SK-N-SH (cell line): ENCODE results near the gene CST9L. TPM values are rescaled to one million over a fixed set of nuclear protein-coding genes. Genes with fewer than 3 reads are reported as not detected.

Experiments used
- CTCF ChIA-PET: fragments of 300-600, 350-600 bp; formaldehyde crosslinking; extraction: SDS; loops from one replicate; lab custom pipeline; 2021; lab: Yijun Ruan, JAX
- POLR2A ChIA-PET: fragments of 350-600 bp; sonication (Branson Sonifier 250); formaldehyde crosslinking; extraction: SDS; loops from one replicate; lab custom pipeline; 2020; ENCODE audit warnings: antibody characterized with exemption, inconsistent platforms; lab: Yijun Ruan, JAX
- DNase-seq: peaks from one replicate; pipeline ENCODE4 v3.0.0; 2012
- H2AFZ ChIP-seq: fragments of 200-600 bp; sonication (generic); 2 replicates; pipeline ENCODE4 v1.8.1; 2016; ENCODE audit warnings: antibody characterized with exemption, mild to moderate bottlenecking, low read depth
- H3F3A ChIP-seq: fragments of 200-600 bp; sonication (generic); replicated peaks from 2 replicates; pipeline ENCODE3; 2016; ENCODE audit warnings: antibody characterized with exemption, mild to moderate bottlenecking; ENCODE audit not compliant: insufficient read depth
- H3K27ac ChIP-seq, 2 experiments: fragments of 200-500 bp in 1 of 2; fragments of 200-600 bp in 1 of 2; sonication (Bioruptor generic) in 1 of 2; sonication (generic), shearing (Covaris generic) in 1 of 2; 2 replicates each; pipeline versions ENCODE4 v1.5.1 to v1.6.1; 2014 to 2016; ENCODE audit warnings: low read depth in 2 of 2, inconsistent platforms in 1 of 2, low read length in 1 of 2, mild to moderate bottlenecking in 1 of 2, mixed read lengths in 1 of 2
- H3K27me3 ChIP-seq: fragments of 200-600 bp; sonication (generic), shearing (Covaris generic); 2 replicates; pipeline ENCODE4 v1.6.1; 2016; ENCODE audit warnings: mixed run types; ENCODE audit not compliant: insufficient read depth
- H3K36me3 ChIP-seq, 2 experiments: fragments of 200-500 bp in 1 of 2; fragments of 200-600 bp in 1 of 2; sonication (Bioruptor generic) in 1 of 2; sonication (generic) in 1 of 2; replicated peaks in 1 of 2; 2 replicates each; pipeline versions ENCODE3 to v1.5.1; 2014 to 2016; ENCODE audit warnings: low read length in 1 of 2, mild to moderate bottlenecking in 1 of 2; ENCODE audit not compliant: insufficient read depth in 2 of 2, control insufficient read depth in 1 of 2
- H3K4me1 ChIP-seq, 2 experiments: fragments of 200-500 bp in 1 of 2; fragments of 200-600 bp in 1 of 2; sonication (Bioruptor generic) in 1 of 2; sonication (generic), shearing (Covaris generic) in 1 of 2; 2 replicates each; pipeline versions ENCODE4 v1.5.1 to v1.6.1; 2014 to 2016; ENCODE audit warnings: low read depth in 1 of 2, low read length in 1 of 2, mixed run types in 1 of 2; ENCODE audit not compliant: insufficient read depth in 2 of 2, control insufficient read depth in 1 of 2
- H3K4me2 ChIP-seq: fragments of 200-600 bp; sonication (generic), shearing (Covaris generic); 2 replicates; pipeline ENCODE4 v1.6.1; 2017; ENCODE audit warnings: mixed run types
- H3K4me3 ChIP-seq, 2 experiments: fragments of 200-500 bp in 1 of 2; fragments of 200-600 bp in 1 of 2; sonication (Bioruptor generic) in 1 of 2; sonication (generic), shearing (Covaris generic) in 1 of 2; 2 replicates each; pipeline versions ENCODE4 v1.5.1 to v1.8.1; 2014 to 2016; ENCODE audit warnings: low read depth in 2 of 2, inconsistent platforms in 1 of 2, low read length in 1 of 2, mild to moderate bottlenecking in 1 of 2, mixed read lengths in 1 of 2, moderate library complexity in 1 of 2
- H3K79me2 ChIP-seq: fragments of 200-600 bp; sonication (generic); 2 replicates; pipeline ENCODE4 v1.8.1; 2017; ENCODE audit warnings: mild to moderate bottlenecking; ENCODE audit not compliant: insufficient read depth
- H3K9ac ChIP-seq: fragments of 200-600 bp; sonication (generic); 2 replicates; pipeline ENCODE4 v1.6.1; 2017; ENCODE audit warnings: mixed run types
- H3K9me2 ChIP-seq: fragments of 200-600 bp; sonication (generic); 2 replicates; pipeline ENCODE4 v1.6.1; 2017; ENCODE audit warnings: mixed run types
- H3K9me3 ChIP-seq: fragments of 200-600 bp; sonication (generic); 2 replicates; pipeline ENCODE4 v1.6.1; 2017; ENCODE audit warnings: mixed run types, mild to moderate bottlenecking, moderate library complexity
- H4K20me1 ChIP-seq: fragments of 200-600 bp; sonication (generic); 2 replicates; pipeline ENCODE4 v1.6.1; 2017; ENCODE audit warnings: mild to moderate bottlenecking, mixed run types; ENCODE audit not compliant: insufficient read depth
- CHD2 ChIP-seq: fragments of 150-350 bp; IDR thresholded peaks from 2 replicates; pipeline ENCODE4 v1.6.1; 2018; ENCODE audit warnings: low read length; ENCODE audit not compliant: partially characterized antibody
- ELF1 ChIP-seq: IDR thresholded peaks from 2 replicates; pipeline ENCODE4 v1.4.0; 2012
- EP300 ChIP-seq, 2 experiments: IDR thresholded peaks; 2 replicates each; pipeline versions ENCODE4 v1.4.0 to v1.6.1; 2012; ENCODE audit warnings: borderline replicate concordance in 1 of 2, low read depth in 1 of 2, low read length in 1 of 2
- FOXM1 ChIP-seq: IDR thresholded peaks from 2 replicates; pipeline ENCODE4 v1.4.0; 2012; ENCODE audit warnings: low read depth, mild to moderate bottlenecking
- GABPA ChIP-seq: IDR thresholded peaks from 2 replicates; pipeline ENCODE4 v1.4.0; 2012; ENCODE audit warnings: low read depth, mild to moderate bottlenecking
- GATA2 ChIP-seq: sonication (generic); formaldehyde crosslinking; IDR thresholded peaks from 2 replicates; pipeline ENCODE4 v1.5.0; 2020; ENCODE audit warnings: mild to moderate bottlenecking, missing genetic modification reagents
- MEF2A ChIP-seq: IDR thresholded peaks from 2 replicates; pipeline ENCODE4 v1.4.0; 2012; ENCODE audit warnings: low read depth, borderline replicate concordance
- NRF1 ChIP-seq: IDR thresholded peaks from 2 replicates; pipeline ENCODE4 v1.6.1; 2012; ENCODE audit warnings: low read depth, mild to moderate bottlenecking, low read length
- POLR2AphosphoS5 ChIP-seq: IDR thresholded peaks from 2 replicates; pipeline ENCODE4 v1.6.1; 2012; ENCODE audit warnings: low read depth, low read length
- RAD21 ChIP-seq: IDR thresholded peaks from 2 replicates; pipeline ENCODE4 v1.6.1; 2012; ENCODE audit warnings: mild to moderate bottlenecking, low read length
- RCOR1 ChIP-seq: fragments of 150-350 bp; IDR thresholded peaks from 2 replicates; pipeline ENCODE4 v1.6.1; 2017; ENCODE audit warnings: antibody characterized with exemption, low read length
- RFX5 ChIP-seq: IDR thresholded peaks from 2 replicates; pipeline ENCODE4 v1.6.1; 2012; ENCODE audit warnings: mild to moderate bottlenecking, improper control_type of control experiment, low read length
- RXRA ChIP-seq: IDR thresholded peaks from 2 replicates; pipeline ENCODE4 v1.4.0; 2012; ENCODE audit warnings: low read depth, mild to moderate bottlenecking, borderline replicate concordance
- TAF1 ChIP-seq: IDR thresholded peaks from 2 replicates; pipeline ENCODE4 v1.6.1; 2012; ENCODE audit warnings: low read depth, mild to moderate bottlenecking, low read length, moderate library complexity, borderline replicate concordance
- TEAD4 ChIP-seq: IDR thresholded peaks from 2 replicates; pipeline ENCODE4 v1.4.0; 2012; ENCODE audit warnings: mild to moderate bottlenecking, borderline replicate concordance; ENCODE audit not compliant: insufficient read depth
- USF1 ChIP-seq: IDR thresholded peaks from 2 replicates; pipeline ENCODE4 v1.4.0; 2012; ENCODE audit warnings: low read depth, borderline replicate concordance
- USF2 ChIP-seq: fragments of 150-350 bp; IDR thresholded peaks from 2 replicates; pipeline ENCODE4 v1.6.1; 2017; ENCODE audit warnings: antibody characterized with exemption, low read length, low read depth, borderline replicate concordance
- YY1 ChIP-seq: IDR thresholded peaks from 2 replicates; pipeline ENCODE4 v1.4.0; 2012; ENCODE audit warnings: low read depth, mild to moderate bottlenecking
- WGBS: methylation state at CpG from one replicate; pipeline ENCODE4 v1.1.6; 2017; ENCODE audit warnings: low lambda C conversion rate; 5-methylcytosine and 5-hydroxymethylcytosine counted together
- polyA plus RNA-seq, 3 experiments: library from polyadenylated mRNA; depleted of rRNA; stranded (reverse); fragments of >200 nt; gene quantifications; 2 replicates each; pipeline ENCODE4 v1.2.3, GENCODE V29; 2012
- TF ChIP-seq, protein P1 (sequence below): IDR thresholded peaks from 2 replicates; pipeline ENCODE4 v1.6.1; 2012; ENCODE audit warnings: mild to moderate bottlenecking, low read depth, low read length, moderate library complexity

CST9L gene
- polyA plus RNA-seq, 1 of the 3 experiments (the other 2 are of a cell fraction): not detected

GRCh38 chr20:23519556-23519955 is 48.7 kb downstream of the CST9L start:
- Histone ChIP-seq H3K9ac (no peak overlapping the region), H3K27me3 (peaks cover 5% of the 10 kb centered on the region; the same call in 1 of the 2 replicates), H2AFZ (no peak overlapping the region), H3K36me3 (no peaks in the 10 kb centered on the region), H3K27ac (no peak overlapping the region), H3K4me3 (no peak overlapping the region), H3K4me1 (no peaks in the 10 kb centered on the region; a peak in 1 of 4 replicates), H4K20me1 (no peaks in the 10 kb centered on the region), H3K79me2 (no peaks in the 10 kb centered on the region), H3F3A (no peaks in the 10 kb centered on the region), H3K9me3 (no peaks in the 10 kb centered on the region), H3K9me2 (no peaks in the 10 kb centered on the region), H3K4me2 (no peak overlapping the region)
- CTCF ChIA-PET: no interaction called here
- POLR2A ChIA-PET: no interaction called here
- 18% methylated on average over 6 of the region's 6 CpGs for WGBS
- no peak for DNase-seq
- TF ChIP-seq GATA2 (no peak), GABPA (no peak), FOXM1 (no peak), TAF1 (no peak), EP300 (IDR thresholded peaks at IDR 0.05; ENCODE audit: borderline replicate concordance in 1 of 2, low read depth in 1 of 2, low read length in 1 of 2) (no peak)

- Histone ChIP-seq H3K9me3 (no peaks in the 10 kb centered on the region), H2AFZ (no peak overlapping the region), H3K27me3 (peaks cover 5% of the 10 kb centered on the region; the same call in 1 of the 2 replicates), H3K27ac (no peak overlapping the region), H3F3A (no peaks in the 10 kb centered on the region), H3K4me3 (no peak overlapping the region), H3K4me1 (no peaks in the 10 kb centered on the region), H3K36me3 (no peaks in the 10 kb centered on the region), H3K9me2 (no peaks in the 10 kb centered on the region), H4K20me1 (no peaks in the 10 kb centered on the region), H3K9ac (no peak overlapping the region), H3K79me2 (no peaks in the 10 kb centered on the region), H3K4me2 (no peak overlapping the region)
- POLR2A ChIA-PET: no interaction called here
- TF ChIP-seq USF2: no peak
- TF ChIP-seq RCOR1: no peak
- no peak for TF ChIP-seq RAD21
- no peak for TF ChIP-seq USF1
- TF ChIP-seq MEF2A: no peak
- TF ChIP-seq ELF1: no peak
- TF ChIP-seq CHD2: no peak
- no peak for TF ChIP-seq RFX5
- TF ChIP-seq NRF1: no peak
- no peak for TF ChIP-seq TEAD4
- no peak for TF ChIP-seq GABPA
- no peak for TF ChIP-seq YY1
- TF ChIP-seq, protein P1, sequence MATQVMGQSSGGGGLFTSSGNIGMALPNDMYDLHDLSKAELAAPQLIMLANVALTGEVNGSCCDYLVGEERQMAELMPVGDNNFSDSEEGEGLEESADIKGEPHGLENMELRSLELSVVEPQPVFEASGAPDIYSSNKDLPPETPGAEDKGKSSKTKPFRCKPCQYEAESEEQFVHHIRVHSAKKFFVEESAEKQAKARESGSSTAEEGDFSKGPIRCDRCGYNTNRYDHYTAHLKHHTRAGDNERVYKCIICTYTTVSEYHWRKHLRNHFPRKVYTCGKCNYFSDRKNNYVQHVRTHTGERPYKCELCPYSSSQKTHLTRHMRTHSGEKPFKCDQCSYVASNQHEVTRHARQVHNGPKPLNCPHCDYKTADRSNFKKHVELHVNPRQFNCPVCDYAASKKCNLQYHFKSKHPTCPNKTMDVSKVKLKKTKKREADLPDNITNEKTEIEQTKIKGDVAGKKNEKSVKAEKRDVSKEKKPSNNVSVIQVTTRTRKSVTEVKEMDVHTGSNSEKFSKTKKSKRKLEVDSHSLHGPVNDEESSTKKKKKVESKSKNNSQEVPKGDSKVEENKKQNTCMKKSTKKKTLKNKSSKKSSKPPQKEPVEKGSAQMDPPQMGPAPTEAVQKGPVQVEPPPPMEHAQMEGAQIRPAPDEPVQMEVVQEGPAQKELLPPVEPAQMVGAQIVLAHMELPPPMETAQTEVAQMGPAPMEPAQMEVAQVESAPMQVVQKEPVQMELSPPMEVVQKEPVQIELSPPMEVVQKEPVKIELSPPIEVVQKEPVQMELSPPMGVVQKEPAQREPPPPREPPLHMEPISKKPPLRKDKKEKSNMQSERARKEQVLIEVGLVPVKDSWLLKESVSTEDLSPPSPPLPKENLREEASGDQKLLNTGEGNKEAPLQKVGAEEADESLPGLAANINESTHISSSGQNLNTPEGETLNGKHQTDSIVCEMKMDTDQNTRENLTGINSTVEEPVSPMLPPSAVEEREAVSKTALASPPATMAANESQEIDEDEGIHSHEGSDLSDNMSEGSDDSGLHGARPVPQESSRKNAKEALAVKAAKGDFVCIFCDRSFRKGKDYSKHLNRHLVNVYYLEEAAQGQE: no peak
- no peak for TF ChIP-seq RXRA
- no peak for TF ChIP-seq TAF1
- no peak for TF ChIP-seq POLR2AphosphoS5
- no peak for DNase-seq
- CTCF ChIA-PET: no interaction called here
- WGBS: 33% methylated on average over 4 of the region's 4 CpGs
Measured at GRCh38 chr20:23517719-23518118, 50.6 kb downstream of the CST9L start.
